GM19238 (cell line): ENCODE results near the gene YIPF3.
"Not testable (repeated sequence)": the region's sequence is repeated elsewhere in the genome, so short reads cannot be mapped to it uniquely, and the experiment has no call there.

Experiments used
- DNase-seq: peaks from one replicate; pipeline ENCODE4 v3.0.0; 2011; ENCODE audit warnings: low spot score; ENCODE audit not compliant: insufficient read length

The YIPF3 gene

DNA sequence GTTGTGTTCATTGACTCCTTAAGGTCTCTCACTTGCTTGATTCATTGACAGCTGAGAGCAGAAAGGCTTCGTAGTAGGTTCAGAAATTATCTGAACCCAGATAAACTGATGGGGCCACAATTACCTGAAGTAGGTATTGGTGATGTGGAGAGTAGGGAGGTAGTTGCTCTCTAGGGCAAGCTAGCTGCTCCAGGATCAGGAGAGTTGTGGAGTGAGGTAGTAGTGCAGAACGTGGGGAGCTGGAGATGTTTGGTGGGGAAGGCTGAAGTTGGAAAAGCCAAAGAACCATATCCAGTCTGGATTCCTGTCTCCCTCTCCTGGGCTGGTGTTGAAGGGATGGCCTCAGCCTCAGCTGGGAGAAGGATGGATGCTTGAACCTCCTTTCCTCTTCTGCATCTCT lies 23.5 kb downstream of the YIPF3 start:
- DNase-seq: no peak

DNA sequence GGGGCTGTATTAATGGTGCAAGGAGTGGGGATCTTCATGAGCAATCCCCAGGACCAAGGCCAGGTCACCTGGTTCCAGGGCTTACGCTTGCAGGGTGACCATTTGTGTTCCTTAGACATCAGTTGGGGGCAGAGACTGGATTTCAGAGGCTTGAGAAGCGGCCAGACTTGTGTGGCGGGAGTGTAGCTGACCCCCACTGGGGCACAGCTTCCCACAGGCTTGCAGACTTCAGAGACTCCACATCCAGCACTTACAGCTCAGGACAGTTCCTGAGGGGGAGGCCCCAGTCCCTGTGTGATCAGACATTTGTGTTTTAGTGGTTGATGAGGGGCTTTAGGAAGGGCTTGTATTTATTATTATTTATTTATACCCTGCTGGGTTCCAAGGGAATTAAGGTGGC lies 24.1 kb downstream of the YIPF3 start:
- DNase-seq: no peak

DNA sequence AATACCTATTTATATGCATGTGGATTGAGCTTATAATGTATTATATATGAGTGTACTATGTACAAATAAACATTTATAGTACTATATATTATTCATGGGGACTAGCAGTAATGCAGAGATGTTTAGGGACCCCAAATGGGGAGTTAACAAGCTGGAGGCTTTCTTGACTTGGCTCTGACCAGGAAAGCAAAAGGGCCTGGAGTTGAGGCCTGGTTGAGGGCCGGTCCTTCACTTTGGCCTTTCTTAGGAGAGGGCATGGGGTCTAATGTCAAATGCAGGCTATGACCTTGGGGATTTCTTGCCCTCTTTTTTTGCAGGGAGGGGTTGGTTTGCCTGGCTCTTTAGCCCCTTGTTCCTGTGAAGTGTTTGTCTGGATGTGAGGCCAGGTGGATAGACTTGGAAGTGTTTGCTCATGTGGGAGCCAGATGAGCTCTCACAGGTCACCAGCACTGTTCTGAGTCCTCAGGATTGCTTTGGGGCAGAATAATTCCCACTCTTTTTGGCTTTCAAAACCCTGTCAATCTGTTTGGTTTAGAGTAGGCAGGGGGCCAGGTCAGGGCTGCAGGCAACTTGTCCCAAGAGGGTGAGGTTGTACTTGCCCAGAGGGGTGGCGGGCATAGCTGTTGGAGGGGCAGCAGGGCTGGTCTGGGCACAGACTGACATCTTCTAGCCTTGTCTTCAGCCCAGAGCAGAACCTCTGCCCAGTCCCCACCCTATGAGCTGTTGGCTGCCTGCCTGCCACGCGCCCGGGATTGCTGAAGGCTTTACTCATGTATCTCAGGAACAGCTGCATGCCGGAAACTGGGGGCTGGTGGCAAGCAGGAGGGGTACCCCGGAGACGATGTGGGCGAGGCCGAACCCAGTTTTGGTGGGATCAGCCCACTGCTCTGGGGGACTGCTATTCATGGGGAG lies 24.7 kb downstream of the YIPF3 start:
- DNase-seq: no peak

DNA sequence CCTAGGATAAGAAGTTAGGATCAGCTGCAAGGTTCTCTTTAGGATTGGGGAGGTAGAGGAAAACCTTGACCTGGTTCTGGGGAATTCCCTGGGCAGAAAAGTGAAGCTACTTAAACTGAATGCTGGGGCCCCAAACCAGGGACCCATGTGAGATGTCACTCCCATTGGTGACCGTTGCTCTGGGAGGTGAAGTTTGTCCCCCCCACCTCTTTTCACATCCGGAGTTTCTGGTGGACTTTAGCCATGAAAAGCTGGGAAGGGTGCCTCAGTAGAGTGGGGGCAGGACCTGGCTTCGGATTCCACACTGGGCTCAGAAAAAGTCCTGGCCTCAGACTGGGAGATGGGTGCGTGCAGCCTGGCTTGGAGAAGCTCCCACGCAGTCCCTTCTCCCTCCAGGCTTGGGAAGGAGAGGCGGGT lies 26.2 kb downstream of the YIPF3 start:
- no peak for DNase-seq

DNA sequence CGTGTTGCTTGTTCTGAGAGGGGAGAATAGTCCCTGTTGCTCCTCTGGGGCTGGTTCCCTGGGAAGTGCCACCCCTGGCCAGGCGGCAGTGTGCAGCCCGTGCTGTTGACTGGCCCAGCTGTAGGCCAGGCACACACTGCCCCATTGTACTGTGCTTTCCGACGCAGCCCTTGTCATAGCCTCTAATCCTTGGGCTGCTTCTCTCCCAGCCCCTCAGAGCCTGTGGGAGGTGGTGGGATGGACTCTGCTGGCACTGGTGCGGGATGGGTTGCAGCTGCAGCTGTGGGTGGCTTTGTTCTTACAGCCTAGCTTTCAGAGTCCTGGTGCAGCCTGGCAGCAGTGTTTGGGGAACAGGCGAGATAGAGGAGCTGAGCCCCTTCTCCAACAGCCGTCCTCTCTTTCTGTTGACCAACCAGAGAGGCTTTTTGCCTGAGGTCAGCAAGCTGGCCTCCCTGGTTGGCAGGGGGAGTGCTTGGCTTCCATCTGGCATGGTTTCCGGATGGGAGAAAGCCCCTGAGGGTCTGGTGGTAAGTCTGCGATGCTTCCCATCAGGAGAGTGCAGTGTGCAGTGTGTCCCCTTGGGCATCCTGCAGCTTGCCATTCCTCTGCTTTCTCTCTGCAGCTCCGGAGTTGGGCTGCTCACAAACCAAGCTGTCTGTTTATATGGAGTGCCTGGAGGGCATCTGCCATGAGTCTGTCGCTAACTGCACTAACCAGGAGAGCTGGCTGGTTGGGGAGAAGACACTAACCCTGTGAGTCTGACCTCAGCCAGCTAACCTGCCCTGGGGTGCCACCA lies 27.3 kb downstream of the YIPF3 start:
- no peak for DNase-seq

DNA sequence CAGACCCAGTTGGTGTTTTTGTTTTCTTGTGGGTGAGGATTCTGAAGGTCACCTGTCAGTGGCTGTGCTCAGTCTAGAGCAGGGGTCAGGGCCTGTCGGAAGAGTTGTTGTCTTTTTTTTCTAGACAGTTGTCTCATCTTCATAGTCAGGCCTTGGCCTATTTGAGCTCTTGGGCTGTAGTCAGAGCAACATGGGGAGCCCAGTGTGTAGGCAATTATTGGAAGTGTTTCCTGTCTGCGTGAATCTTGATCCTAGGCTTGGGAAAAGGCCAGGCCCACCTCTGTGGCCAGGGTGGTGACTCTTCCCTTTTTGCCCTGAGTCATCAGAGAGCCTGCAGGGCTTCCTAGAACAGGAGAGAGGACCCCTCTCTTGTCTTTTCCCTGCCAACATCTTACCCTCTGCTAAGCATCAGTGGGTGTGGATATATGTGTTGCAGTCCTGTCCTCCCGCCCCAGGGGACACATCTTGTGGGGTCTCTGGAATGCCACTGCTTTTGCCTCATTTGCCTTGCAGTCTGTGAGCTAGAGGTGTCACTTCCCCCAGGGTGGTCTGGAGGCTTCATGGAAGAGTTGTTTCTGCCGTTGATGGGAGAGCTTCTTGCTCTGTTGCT lies 28.0 kb downstream of the YIPF3 start:
- DNase-seq: no peak

DNA sequence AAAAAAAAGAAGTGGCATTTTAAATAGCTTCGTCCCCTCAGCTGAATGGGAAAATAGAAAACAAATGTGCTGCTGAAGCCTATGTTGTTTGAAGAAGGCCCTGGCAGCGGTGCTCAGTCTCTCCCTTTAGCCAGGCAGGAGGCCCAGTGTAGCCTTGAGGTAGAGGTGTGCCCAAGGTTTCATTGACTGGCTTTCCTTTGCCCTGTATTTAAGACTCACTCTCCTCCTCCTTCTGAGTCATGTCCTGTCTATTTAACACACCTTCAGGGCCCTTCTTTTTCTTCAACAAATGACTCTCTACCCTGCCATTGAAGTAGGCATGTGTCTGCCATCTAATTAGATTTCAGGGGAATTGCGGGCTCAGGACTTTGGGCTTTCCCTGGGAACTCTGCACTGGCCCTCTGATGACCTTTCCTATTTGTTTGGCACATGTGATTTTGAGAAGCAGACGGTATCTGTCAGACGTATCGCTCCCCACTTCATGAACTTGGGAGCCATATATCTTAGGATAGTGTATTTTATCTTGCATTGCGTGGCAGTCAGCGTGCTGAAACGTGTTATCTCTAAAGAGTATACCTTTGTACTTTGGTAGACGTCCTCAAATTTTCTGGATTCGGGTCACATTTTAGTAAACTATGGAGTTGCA lies 35.0 kb downstream of the YIPF3 start:
- DNase-seq: no peak

DNA sequence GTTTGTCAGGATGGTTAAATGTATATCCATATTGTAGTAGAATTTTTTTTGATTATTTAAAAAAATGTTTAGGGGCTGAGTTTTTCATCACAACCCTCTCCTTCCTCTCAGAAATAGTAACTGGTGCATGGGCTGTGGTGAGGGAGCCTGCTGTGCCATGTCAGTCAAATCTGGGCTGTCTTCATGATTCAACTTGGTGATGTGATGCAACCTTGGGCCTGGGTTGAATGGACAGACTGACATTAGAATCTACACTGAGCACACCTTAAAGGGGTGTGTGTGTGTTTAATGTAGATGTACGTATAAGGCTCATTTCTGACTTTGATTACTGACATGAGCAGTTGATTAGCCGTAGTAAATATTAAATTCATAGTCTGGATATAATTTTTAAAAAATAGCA lies 35.7 kb downstream of the YIPF3 start:
- DNase-seq: no peak

DNA sequence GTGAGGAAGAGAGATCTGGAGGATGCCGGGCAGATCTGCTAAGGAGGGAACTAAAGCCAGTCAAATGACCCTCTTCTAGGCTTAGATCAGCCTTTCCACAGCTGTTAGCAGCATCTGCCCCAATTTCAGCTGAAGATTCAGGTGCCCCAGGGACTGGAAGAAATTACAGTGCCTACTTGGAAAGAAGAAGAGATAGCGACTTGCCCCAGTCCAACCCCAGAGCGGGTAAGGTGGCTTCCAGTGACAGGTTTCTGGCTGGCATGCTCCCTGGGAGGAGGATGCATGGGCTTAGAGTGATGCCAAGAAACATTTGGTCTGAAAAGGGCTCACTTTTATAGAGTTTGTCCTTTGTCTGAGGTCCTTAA lies 38.7 kb downstream of the YIPF3 start:
- DNase-seq: no peak

DNA sequence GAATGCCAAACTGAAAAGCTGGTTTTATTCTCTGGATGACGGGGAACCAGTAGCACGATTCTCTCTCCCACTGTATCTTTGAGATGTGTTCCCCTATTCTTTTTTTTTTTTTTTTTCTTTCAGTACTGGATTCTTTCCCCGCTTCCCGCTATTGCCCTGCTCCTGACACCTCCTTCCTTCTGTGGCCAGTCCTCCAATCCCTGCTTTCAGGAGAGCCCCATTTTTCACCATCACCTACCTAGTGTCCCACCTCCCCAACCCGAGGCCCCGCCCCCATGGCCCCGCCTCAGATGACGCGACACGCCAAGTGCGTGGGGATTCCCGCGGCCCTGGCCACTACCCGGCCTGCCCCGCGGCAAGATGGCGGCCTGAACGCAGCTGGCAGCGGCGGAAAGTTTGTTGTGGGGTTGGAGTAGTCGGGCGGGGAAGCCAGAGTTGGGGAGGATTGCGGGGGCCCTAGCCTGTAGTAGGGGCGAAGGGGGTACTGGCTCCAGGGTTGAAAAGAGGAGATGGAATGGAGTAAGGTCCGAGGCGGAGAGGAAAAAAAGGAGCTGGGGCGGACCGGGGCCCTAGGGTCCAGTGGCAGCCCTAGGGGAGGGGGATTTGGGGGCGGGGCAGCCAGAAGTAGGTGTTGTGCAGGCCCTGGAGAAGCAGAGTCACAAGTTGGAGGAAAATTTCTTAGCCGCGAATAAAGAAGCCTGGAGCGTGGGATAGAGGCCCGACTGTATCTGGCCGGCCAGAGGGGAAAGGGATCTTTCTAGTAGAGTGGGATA lies 39.3 kb downstream of the YIPF3 start, which contains the start of gene TJAP1:
TJAP1 (plus strand) TSS at position 336 of the 773 bp plus-strand sequence. CDS start 21,432 bp downstream, outside the sequence.
- DNase-seq: peak; percentile 91

DNA sequence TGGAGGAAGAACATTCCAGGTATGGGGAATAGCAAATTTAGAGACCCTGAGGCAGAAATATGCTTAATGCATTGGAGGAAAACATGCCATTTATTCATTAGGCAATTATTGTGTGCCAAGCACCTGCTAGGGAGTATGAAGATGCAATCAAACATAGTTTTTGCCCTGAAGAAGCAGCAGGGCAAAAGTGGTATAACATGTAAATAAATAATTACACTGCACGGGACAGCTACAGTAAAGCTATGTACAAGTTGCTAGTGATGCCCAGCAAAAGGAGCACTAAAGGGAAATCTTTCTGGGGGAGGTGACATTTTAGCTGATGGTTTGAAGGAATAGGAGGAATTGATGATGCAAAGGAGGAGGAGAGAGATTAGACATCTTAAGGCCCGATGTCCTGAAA lies 40.0 kb downstream of the YIPF3 start:
- no peak for DNase-seq

DNA sequence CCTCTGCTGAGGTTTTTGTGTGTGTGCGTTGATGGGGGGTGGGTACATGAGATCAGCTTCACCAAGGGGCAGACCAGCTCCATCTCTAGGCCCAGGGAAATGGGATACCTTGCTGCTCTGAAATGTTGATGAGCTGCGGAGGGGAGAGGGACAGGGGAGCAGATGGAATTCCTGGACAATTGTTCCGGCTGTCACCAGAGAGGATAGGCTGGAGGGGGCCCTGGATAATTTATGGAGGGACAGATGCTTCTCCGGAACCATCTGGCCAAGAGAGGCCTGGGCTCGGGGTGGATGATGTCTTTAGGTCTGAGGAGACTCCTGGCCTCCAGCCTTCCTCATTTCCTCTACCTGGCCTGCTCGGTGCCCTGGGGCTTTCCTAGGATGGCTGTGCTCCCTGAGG lies 41.2 kb downstream of the YIPF3 start:
- DNase-seq: no peak

DNA sequence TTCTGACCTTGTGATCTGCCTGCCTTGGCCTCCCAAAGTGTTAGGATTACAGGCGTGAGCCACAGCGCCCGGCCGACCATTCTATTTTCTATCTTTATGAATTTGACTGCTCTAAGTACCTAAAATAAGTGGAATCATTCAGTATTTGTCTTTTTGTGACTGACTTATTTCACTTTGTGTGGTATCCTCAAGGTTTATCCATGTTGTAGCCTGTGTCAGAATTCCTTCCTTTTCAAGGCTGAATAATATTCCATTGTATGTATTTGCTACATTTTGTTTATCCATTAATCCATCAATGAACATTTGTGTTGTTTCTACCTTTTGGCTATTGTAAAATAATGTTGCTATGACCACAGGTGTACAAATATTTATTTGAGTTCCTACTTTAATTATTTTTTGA lies 44.2 kb downstream of the YIPF3 start:
- no peak for DNase-seq

DNA sequence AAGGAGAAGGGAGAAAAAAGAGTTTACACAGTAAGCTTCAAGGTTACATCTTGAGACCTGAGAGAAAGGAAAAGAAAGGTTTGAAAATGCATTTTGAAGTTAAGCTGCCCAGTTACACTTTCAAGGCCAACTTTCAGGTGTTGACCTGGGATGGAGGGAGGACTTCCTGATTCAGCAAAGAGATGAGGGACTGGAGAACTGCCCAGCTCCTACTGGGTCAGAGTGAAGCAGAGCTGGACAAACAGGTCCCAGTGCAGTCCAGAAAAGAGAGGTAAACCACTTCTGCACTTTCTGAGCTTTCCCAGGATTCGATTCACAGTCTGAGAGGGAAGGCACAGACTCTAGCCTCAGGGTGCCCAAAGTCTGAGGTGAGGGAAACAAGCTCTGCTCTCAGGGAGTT lies 45.3 kb downstream of the YIPF3 start:
- no peak for DNase-seq

DNA sequence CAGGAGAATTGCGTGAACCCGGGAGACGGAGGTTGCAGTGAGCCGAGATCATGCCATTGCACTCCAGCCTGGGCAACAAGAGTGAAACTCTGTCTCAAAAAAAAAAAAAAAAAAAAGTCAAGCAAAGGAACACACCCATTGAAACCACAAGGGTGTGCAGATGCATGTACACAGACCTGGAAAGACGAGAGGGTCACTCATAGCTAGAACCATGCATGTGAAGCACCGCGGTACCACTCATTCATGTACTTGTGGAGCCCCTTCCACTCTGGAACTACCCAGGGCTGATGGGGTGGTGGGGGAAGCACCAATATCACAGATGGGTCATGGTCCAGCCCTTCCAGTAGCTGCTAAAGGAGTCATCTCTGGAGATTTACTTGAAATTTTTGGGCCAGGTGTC lies 46.8 kb downstream of the YIPF3 start:
- no peak for DNase-seq

DNA sequence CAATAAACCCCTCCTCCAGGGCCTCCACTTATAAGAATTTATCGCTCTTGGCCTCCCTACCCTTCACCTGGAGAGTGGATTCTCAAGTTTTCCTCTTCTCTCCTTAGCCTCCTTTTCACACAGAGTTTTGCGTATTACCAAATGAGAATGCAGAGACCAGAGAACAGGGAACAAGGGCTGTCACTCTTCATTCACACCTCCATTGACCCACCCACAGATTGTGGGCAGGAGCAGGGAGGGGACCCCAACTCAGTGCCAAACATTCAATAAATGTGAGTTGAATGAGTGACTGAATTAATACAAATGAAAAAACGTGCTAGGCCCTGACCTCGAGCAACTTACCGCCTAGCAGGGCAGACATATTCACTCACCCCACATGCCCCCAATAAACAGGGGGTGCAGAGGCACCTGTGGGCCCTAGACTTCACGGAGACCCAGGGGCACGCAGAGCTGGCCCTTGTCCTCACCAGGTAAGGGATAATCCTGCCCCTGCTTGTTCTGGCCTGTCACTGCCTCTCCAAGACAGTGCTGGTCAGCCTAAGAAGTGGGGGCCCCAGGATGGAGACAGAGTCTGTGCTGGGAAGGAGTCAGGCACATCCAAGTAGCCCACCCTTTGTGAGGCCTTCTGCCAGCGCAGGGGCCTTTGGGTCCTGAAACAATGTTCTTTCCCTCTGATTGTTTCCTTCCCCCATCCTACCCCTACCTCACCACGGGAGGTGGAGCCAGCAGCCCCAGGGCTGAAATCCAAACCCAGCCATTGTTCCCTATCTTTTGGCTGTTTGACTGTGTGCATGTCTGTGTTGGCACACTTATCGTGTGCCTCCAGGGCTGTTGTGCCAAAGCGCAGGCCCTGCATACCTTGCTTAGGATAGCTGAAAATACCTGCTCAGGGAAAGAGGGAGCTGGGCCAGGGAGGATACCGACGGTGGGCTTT lies 47.7 kb downstream of the YIPF3 start:
- no peak for DNase-seq

DNA sequence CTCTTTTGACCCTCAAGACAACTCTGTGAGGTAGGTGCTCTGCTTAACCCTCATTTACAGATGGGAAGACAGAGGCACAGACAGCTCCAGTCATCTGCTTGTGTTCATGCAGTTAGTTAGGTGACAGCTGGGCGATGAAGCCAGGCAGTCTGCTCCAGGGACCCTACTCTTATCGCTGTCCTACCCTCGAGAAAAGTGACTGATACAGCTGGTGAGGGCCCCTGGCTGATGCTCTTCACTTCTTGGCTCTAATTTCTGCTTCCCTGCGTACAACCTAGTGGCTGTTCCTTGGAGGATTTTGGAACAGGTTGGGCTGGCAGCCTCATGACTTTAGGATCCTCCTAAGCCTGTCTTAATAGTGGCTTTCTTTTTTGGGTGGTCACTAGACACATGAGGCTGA lies 48.5 kb downstream of the YIPF3 start:
- no peak for DNase-seq

DNA sequence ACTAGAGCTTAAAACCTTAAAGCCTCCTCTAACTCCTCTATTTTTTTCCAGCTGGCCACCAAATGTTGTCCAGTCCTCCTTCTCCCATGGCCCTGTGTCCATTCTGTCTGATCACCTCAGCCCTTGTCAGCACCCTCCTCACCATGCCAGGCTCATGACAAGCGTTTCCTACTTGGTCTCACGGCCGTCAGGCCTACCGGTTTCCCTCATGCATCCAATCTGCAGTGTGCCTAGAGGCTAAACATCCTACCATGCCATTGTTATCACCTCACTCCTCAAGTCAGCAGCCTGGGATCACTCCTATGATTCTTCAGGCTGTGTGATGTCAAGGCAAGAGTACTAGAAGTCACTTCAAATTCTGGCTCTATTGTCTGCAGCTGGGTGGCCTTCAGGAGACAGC lies 49.0 kb downstream of the YIPF3 start:
- DNase-seq: no peak

DNA sequence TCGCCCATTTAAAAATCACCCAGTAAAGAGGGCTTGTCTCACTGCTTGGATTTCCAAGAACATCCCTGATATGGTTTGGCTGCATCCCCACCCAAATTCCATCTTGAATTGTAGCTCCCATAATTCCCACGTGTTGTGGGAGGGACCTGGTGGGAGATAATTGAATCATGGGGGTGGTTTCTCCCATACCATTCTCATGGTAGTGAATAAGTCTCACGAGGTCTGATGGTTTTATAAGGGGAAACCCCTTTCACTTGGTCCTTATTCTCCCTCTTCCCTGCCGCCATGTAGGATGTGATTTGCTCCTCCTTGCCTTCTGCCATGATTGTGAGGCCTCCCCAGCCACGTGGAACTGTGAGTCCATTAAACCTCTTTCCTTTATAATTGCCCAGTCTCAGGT lies 49.5 kb downstream of the YIPF3 start:
- not testable (repeated sequence) for DNase-seq

DNA sequence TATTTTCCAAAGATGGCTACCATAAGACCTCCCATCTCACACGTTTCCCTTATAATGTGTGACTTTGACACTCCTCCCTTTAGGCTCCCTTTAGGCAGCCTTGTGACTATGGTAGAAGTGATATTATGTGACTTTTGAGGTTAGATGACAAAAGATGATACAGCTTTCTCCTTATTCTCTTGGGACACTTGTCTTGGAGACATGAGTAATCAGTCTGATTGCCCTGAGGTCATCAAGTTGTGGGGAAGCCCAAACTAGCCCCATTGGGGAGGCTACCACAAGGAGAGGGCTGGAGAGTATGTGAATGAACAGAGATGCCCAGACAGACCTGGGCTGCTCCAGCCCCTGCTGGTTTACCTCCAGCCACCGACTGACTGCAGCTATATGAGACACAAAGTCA lies 50.8 kb downstream of the YIPF3 start:
- DNase-seq: no peak
